Measurements from ENCODE around the gene TBC1D22A. TPM values are rescaled to one million over a fixed set of nuclear protein-coding genes. Genes with fewer than 3 reads are reported as not detected.
A peak's percentile ranks its signal among the peaks of the same experiment; 100 is the strongest.
"Not testable (repeated sequence)": the region's sequence is repeated elsewhere in the genome, so short reads cannot be mapped to it uniquely, and the experiment has no call there.

TBC1D22A gene
- total RNA-seq, 1 donor from 2014 or later, result 34.1 TPM

DNA sequence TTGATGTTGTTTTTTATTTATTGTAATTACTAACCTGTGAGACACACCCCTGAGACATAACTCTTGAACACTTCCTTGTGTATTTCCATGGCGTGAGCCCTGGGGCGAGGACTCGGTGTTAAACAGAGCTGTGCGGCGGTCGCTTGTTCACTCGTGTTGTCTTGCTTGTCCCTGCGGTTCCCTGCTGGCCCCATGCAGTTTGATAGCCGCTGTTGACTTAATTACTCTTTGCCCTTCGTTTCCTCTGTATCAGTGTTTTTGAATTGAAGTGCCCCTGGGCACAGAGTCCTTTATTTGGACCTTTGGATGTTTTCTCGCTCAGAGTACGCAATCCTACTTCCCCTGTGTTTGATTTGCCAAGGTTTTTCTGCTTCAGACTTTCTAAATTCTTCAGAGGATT, 52.7 kb downstream of the TBC1D22A start:
- DNase-seq (no peak), ATAC-seq (peak; percentile 77 to 78)
- Histone ChIP-seq H3K9me3 (no peaks in the 10 kb centered on the region), H3K36me3 (peaks cover under 1% of the 10 kb centered on the region), H3K4me1 (peaks cover 47% of the 10 kb centered on the region), H3K4me3 (no peak overlapping the region), H3K27me3 (ENCODE audit: low read depth) (no peaks in the 10 kb centered on the region), H3K27ac (peak overlapping the region; percentile 32)
- intact Hi-C loops (cut with DNase I), result no loop called here
- TF ChIP-seq, protein P1, sequence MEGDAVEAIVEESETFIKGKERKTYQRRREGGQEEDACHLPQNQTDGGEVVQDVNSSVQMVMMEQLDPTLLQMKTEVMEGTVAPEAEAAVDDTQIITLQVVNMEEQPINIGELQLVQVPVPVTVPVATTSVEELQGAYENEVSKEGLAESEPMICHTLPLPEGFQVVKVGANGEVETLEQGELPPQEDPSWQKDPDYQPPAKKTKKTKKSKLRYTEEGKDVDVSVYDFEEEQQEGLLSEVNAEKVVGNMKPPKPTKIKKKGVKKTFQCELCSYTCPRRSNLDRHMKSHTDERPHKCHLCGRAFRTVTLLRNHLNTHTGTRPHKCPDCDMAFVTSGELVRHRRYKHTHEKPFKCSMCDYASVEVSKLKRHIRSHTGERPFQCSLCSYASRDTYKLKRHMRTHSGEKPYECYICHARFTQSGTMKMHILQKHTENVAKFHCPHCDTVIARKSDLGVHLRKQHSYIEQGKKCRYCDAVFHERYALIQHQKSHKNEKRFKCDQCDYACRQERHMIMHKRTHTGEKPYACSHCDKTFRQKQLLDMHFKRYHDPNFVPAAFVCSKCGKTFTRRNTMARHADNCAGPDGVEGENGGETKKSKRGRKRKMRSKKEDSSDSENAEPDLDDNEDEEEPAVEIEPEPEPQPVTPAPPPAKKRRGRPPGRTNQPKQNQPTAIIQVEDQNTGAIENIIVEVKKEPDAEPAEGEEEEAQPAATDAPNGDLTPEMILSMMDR (IDR thresholded peaks at IDR 0.05), result no peak

DNA sequence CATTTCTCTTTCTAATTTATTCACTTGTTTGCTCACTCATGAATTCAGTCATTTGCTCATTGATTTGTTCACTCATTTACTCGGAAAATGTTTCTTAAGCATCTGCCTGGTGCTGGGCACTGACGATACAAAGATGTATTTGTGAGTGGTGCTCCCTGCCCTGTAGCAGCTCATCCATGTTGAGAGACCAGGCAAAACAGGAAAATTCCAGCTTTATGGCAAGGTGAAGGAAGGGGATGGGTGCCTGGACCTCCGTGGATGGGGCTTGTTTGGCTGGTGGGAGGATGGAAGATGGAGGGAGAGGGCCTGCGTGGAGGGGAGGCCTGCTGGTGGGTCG, 53.1 kb downstream of the TBC1D22A start:
- Histone ChIP-seq H3K9me3 (no peaks in the 10 kb centered on the region), H3K27ac (peak overlapping the region; percentile 32), H3K36me3 (no peaks in the 10 kb centered on the region), H3K4me1 (peaks cover 47% of the 10 kb centered on the region), H3K4me3 (no peak overlapping the region), H3K27me3 (ENCODE audit: low read depth) (no peaks in the 10 kb centered on the region)
- TF ChIP-seq, protein P1 (IDR thresholded peaks at IDR 0.05), result no peak
- intact Hi-C loops (cut with DNase I), result no loop called here
- peak in 1 of 2 donors; percentile 8 for ATAC-seq
- DNase-seq, result no peak

DNA sequence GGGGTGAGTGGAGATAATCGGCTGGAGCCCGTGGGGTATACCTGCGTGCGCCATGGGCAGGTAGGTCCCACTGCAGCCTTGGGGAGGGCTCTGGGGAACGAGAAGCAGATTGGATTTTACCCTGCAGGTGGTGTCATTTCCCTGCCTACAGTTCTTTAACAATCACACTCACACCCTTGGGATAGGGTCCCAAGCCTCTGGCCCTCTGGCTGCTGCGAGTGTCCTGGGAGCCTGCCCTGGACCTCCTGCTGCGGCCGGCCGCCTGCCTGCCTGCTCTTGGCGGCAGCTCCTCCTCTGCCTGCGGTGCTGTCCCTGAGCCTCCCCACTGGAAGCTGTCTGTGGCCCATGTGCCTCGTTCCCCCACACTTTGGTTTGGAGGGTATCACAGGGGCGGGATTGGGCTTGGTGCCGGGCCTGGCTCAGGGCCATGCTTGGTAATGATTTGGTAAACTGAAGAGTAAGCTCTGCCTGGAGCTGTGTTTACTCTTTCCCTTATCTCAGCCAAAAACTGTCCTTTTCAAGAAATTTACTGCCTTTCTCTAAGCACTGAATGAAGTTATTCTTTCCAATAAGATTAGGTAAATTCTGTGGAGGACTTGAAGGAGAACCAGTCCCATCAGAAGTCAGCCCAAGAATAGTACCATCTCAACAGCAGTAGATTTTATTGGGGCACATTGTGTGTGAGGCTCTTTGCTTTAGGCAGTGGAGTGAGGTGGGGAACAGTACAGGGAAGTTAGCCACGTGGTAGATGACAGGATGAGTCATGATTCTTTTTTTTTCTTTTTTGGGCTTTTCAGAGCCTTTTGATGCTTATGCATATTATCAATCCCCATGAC, 53.7 kb downstream of the TBC1D22A start:
- Histone ChIP-seq H3K9me3 (no peaks in the 10 kb centered on the region), H3K27ac (peak overlapping the region; percentile 32), H3K4me3 (no peak overlapping the region), H3K36me3 (no peaks in the 10 kb centered on the region), H3K4me1 (peaks cover 47% of the 10 kb centered on the region), H3K27me3 (ENCODE audit: low read depth) (no peaks in the 10 kb centered on the region)
- intact Hi-C loops (cut with DNase I), result no loop called here
- DNase-seq (no peak), ATAC-seq (peak; percentile 45 to 63)
- TF ChIP-seq, protein P1 (IDR thresholded peaks at IDR 0.05), result no peak

DNA sequence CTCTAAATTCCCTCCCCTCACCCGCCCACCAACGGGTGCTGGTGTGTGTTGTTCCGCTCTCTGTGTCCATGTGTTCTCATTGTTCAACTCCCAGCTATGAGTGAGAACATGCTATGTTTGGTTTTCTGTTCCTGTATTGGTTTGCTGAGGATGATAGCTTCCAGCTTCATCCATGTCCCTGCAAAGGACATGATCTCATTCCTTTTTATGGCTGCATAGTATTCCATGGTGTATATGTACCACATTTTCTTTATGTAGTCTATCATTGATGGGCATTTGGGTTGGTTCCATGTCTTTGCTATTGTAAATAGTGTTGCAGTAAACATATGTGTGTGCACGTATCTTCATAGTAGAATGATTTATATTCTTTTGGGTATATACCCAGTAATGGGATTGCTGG, 54.9 kb downstream of the TBC1D22A start:
- intact Hi-C loops (cut with DNase I); H3K9me3 ChIP-seq; ATAC-seq: not testable (repeated sequence)

DNA sequence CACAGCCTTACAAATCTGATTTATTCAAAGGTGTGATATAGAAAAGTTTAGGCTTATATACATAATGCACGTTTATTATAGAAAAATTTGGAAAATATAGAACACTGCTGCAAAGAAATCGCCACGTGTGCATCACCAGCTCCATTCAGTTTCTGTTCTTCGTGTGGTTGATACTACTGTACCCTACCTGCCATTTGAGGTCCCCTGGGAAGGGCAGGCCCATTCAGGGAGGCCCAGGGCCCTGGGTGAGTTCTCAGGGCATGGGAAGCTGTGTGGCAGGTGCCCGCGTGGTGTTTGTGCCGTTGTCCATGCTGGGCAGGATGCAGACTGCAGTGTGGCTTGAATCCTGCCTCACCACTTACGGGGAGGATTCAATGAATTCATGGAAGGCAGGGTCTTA, 60.8 kb downstream of the TBC1D22A start:
- no peaks in the 10 kb centered on the region for H3K27me3 ChIP-seq (ENCODE audit: low read depth)
- TF ChIP-seq, protein P1 (IDR thresholded peaks at IDR 0.05), result no peak

More for the DNA sequence above, 54.9 kb downstream of the TBC1D22A start:
- H3K4me1 ChIP-seq, result peaks cover 44% of the 10 kb centered on the region
- not testable (repeated sequence) for H3K27ac ChIP-seq; H3K36me3 ChIP-seq; H3K4me3 ChIP-seq; H3K27me3 ChIP-seq (ENCODE audit: low read depth); DNase-seq

DNA sequence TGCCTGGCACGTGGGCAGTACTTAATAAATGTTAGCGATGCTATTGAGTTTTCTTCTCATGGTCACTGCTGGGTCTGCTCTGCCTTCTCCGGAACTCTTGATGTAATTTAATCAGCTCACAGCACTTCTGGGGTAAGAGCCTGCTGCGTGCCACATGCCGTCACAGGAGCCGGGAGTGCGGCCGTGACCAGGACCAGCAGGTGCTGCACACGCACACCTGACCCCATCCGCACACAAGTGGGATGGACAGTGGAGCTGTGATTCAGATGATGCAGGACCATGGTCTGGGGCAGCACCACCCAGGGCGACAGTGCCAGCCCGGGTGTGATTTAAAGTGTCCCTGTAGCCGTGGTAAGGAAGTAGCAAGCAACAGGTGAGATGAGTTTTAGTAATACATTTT, 61.2 kb downstream of the TBC1D22A start:
- DNase-seq (no peak), ATAC-seq (no peak)
- TF ChIP-seq, protein P1 (IDR thresholded peaks at IDR 0.05), result no peak
- Histone ChIP-seq H3K4me1 (peaks cover 11% of the 10 kb centered on the region), H3K4me3 (no peak overlapping the region), H3K27ac (no peak overlapping the region), H3K9me3 (no peaks in the 10 kb centered on the region), H3K27me3 (ENCODE audit: low read depth) (no peaks in the 10 kb centered on the region), H3K36me3 (peaks cover 17% of the 10 kb centered on the region)
- intact Hi-C loops (cut with DNase I), result no loop called here

More for the DNA sequence above, 60.8 kb downstream of the TBC1D22A start:
- intact Hi-C loops (cut with DNase I), result no loop called here
- DNase-seq, result no peak
- H3K27ac ChIP-seq, result no peak overlapping the region
- H3K4me3 ChIP-seq, result no peak overlapping the region
- peaks cover 13% of the 10 kb centered on the region for H3K36me3 ChIP-seq
- no peaks in the 10 kb centered on the region for H3K9me3 ChIP-seq
- ATAC-seq, result no peak
- peaks cover 6% of the 10 kb centered on the region for H3K4me1 ChIP-seq

Data from lower lobe of right lung (tissue), 2 donors.